ENCODE results near the gene RHO.

Gene RHO

DNA sequence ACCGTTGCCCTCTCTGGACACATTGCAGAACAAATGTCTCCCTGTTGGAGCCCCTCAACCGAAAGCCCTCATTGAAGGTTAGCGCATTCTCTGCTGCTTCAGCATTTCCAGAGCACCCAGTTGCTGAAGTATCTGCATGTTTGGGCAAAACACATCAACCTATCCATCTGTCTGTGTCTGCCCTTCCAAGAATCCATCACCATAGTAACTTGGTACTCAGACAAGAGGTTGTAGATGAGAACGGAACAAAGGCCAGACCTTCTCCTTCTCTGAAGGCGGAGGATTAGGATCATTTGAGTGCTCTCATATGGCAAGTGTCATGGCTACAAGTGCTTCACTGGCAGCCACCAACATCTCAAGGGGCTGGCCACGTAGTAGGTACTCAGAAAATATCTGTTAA, 23.1 kb upstream of the RHO start:
- no peak for DNase-seq
- TF ChIP-seq, protein P1, sequence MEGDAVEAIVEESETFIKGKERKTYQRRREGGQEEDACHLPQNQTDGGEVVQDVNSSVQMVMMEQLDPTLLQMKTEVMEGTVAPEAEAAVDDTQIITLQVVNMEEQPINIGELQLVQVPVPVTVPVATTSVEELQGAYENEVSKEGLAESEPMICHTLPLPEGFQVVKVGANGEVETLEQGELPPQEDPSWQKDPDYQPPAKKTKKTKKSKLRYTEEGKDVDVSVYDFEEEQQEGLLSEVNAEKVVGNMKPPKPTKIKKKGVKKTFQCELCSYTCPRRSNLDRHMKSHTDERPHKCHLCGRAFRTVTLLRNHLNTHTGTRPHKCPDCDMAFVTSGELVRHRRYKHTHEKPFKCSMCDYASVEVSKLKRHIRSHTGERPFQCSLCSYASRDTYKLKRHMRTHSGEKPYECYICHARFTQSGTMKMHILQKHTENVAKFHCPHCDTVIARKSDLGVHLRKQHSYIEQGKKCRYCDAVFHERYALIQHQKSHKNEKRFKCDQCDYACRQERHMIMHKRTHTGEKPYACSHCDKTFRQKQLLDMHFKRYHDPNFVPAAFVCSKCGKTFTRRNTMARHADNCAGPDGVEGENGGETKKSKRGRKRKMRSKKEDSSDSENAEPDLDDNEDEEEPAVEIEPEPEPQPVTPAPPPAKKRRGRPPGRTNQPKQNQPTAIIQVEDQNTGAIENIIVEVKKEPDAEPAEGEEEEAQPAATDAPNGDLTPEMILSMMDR (IDR thresholded peaks at IDR 0.05; ENCODE audit: low read depth, low read length) = no peak
- H3K36me3 ChIP-seq = peaks cover 19% of the 10 kb centered on the region
- H3K27me3 ChIP-seq (ENCODE audit: insufficient read depth, low read depth, severe bottlenecking) = no peaks in the 10 kb centered on the region
- H3K4me3 ChIP-seq (ENCODE audit: low read depth, low read length) = no peak overlapping the region
- H3K9me3 ChIP-seq (ENCODE audit: severe bottlenecking) = no peaks in the 10 kb centered on the region
- no peak overlapping the region for H3K27ac ChIP-seq

DNA sequence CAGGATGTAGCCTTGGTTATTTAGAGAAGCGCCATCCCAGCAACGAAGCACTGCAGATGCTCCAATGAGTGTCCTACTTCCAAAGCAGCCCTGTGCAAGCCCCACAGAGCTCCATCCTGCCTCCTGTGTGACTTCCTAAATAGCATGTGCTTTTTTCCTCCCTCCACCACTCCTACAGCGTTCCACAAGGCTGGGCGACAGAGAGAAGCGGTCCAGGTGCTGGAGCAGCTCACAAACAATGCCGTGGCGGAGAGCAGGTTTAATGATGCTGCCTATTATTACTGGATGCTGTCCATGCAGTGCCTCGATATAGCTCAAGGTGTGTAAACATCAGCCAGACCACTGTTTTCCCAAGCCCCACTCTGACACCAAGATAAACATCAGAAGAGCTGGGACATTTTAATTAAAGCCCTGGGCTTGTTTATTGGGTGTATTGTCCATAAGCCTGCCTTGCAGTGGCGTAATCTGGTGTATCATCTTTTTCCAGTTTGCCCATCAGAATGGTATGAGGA, 22.2 kb upstream of the RHO start:
- DNase-seq = no peak
- Histone ChIP-seq H3K36me3 (peaks cover 14% of the 10 kb centered on the region), H3K4me3 (ENCODE audit: low read depth, low read length) (no peak overlapping the region), H3K9me3 (ENCODE audit: severe bottlenecking) (no peaks in the 10 kb centered on the region), H3K27me3 (ENCODE audit: insufficient read depth, low read depth, severe bottlenecking) (no peaks in the 10 kb centered on the region), H3K27ac (no peak overlapping the region)
- TF ChIP-seq, protein P1 (IDR thresholded peaks at IDR 0.05; ENCODE audit: low read depth, low read length) = no peak

DNA sequence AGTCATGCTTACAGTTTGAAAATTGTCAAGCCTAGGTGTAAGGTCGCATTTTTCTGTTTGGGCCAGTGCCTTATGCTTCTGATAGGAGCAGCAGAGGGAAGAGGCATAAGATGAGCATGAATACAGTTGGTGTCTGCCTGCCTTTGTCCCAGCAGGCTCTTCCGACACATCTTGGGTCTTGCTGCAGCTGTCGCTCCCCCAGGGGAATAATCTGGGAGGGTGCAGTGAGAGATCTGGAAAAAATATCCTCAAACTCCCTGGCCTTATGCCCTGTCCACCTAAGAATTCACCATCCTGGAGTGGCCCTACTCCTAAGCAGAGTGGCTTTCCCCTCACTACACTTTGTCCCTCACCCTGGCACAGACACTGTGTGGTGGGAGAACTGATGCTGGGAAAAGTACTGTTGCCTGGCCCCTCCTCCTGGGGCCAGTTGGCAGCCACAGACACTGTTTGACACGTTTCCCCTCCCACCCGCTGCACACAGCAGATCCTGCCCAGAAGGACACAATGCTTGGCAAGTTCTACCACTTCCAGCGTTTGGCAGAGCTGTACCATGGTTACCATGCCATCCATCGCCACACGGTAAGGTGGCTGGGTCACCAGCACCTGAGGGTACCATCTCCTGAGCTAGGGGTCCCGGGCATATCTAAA, 21.1 kb upstream of the RHO start:
- TF ChIP-seq, protein P1 (IDR thresholded peaks at IDR 0.05; ENCODE audit: low read depth, low read length) = no peak
- no peak for DNase-seq
- Histone ChIP-seq H3K4me3 (ENCODE audit: low read depth, low read length) (no peak overlapping the region), H3K27ac (no peak overlapping the region), H3K36me3 (peaks cover 16% of the 10 kb centered on the region), H3K27me3 (ENCODE audit: insufficient read depth, low read depth, severe bottlenecking) (no peaks in the 10 kb centered on the region), H3K9me3 (ENCODE audit: severe bottlenecking) (no peaks in the 10 kb centered on the region)

DNA sequence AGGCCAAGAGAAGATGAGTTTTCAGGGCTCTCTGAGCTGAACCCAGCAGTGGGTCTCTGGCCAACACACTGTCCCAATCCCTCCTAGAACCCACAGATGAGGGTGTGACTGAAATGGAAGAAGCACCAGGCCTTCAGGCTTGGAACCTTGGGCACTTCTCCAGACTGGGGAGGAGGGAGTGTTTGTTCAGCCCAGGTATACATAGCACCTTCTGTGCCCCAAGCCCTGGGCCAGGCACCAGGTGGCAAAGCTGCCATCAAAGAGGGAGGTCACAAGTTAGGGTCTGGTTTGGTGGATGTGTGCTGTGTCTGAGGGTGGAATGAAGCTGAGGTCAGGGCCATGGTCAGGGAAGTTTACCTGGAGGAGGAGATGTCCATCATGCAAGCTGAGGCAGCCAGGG, 15.8 kb upstream of the RHO start:
- Histone ChIP-seq H3K36me3 (peaks cover 5% of the 10 kb centered on the region), H3K9me3 (ENCODE audit: severe bottlenecking) (no peaks in the 10 kb centered on the region), H3K4me3 (ENCODE audit: low read depth, low read length) (no peak overlapping the region), H3K27me3 (ENCODE audit: insufficient read depth, low read depth, severe bottlenecking) (no peaks in the 10 kb centered on the region), H3K27ac (no peak overlapping the region)
- TF ChIP-seq, protein P1 (IDR thresholded peaks at IDR 0.05; ENCODE audit: low read depth, low read length) = no peak
- no peak for DNase-seq

DNA sequence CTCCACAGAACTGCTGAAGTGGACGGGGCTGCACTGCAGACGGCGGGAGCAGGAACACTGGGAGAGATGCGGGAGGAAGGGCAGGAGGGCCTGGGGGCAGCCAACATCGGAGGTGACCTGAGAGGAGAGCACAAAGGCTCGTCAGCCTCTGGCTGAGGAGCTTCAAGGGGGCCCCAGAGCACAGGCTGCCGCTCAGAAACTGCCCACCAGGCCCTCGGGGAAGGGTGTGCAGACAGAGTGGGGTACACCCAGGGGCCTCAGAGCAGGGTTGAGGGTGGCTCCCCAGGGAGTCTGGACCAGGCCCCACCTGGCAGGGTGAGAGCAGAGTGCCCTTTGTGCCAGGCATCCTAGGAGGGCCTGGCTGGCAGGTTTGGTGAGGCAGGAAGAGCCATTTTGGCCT, 14.7 kb upstream of the RHO start:
- Histone ChIP-seq H3K36me3 (peaks cover 2% of the 10 kb centered on the region), H3K27ac (no peak overlapping the region), H3K9me3 (ENCODE audit: severe bottlenecking) (no peaks in the 10 kb centered on the region), H3K27me3 (ENCODE audit: insufficient read depth, low read depth, severe bottlenecking) (no peaks in the 10 kb centered on the region), H3K4me3 (ENCODE audit: low read depth, low read length) (no peak overlapping the region)
- no peak for DNase-seq
- TF ChIP-seq, protein P1 (IDR thresholded peaks at IDR 0.05; ENCODE audit: low read depth, low read length) = no peak

DNA sequence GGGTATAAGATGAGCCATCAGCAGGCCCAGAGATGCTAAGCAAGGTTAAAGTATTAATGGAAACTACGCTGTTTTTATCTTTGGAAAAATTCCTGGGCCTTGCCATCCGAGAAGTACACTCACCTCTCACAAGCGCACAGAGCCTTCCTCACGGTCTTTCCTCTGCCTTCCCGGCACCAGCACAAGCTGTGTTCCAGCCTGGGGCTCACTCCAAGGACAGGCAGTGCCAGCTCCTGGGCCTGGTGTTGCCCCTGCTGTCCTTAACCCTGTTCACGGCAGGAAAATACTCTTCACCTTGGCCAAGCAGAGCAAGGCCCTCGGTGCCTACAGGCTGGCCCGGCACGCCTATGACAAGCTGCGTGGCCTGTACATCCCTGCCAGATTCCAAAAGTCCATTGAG, 14.3 kb upstream of the RHO start:
- DNase-seq = no peak
- TF ChIP-seq, protein P1 (IDR thresholded peaks at IDR 0.05; ENCODE audit: low read depth, low read length) = no peak
- no peak overlapping the region for H3K27ac ChIP-seq

More for the DNA sequence above, 14.3 kb upstream of the RHO start:
- H3K36me3 ChIP-seq = peaks cover 2% of the 10 kb centered on the region
- H3K4me3 ChIP-seq (ENCODE audit: low read depth, low read length) = no peak overlapping the region
- H3K9me3 ChIP-seq (ENCODE audit: severe bottlenecking) = no peaks in the 10 kb centered on the region
- H3K27me3 ChIP-seq (ENCODE audit: insufficient read depth, low read depth, severe bottlenecking) = no peaks in the 10 kb centered on the region

All from WERI-Rb-1 (cell line).